ENCODE data around the gene FAM219B.

DNA sequence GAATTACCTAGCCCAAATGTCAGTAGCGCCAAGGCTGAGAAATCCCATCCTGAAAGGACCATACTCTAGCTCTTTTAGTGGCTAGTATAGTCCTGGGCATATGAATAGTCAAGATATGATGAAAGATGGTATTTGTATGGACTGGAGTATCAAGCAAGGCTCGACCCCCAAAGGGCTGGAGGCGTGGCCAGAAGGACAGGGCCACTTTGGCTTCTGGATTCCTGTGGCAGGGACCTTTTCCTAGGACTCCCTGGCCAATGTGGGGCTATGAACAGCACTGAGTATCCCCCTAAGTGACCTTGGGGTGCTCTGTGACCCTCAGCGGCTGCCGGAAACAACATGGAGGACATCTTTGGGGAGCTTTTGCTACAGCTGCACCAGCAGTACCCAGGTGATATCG is 10.8 kb downstream of the FAM219B start:
- TF ChIP-seq, protein P1, sequence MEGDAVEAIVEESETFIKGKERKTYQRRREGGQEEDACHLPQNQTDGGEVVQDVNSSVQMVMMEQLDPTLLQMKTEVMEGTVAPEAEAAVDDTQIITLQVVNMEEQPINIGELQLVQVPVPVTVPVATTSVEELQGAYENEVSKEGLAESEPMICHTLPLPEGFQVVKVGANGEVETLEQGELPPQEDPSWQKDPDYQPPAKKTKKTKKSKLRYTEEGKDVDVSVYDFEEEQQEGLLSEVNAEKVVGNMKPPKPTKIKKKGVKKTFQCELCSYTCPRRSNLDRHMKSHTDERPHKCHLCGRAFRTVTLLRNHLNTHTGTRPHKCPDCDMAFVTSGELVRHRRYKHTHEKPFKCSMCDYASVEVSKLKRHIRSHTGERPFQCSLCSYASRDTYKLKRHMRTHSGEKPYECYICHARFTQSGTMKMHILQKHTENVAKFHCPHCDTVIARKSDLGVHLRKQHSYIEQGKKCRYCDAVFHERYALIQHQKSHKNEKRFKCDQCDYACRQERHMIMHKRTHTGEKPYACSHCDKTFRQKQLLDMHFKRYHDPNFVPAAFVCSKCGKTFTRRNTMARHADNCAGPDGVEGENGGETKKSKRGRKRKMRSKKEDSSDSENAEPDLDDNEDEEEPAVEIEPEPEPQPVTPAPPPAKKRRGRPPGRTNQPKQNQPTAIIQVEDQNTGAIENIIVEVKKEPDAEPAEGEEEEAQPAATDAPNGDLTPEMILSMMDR (IDR thresholded peaks at IDR 0.05 in 2 of 3, conservative IDR thresholded peaks at IDR 0.05 in 1 of 3; ENCODE audit: borderline replicate concordance in 1 of 3, insufficient read depth in 1 of 3, low read depth in 2 of 3, low read length in 2 of 3) = no peak
- TF ChIP-seq JUND (IDR thresholded peaks at IDR 0.05) = no peak
- no peak for TF ChIP-seq EZH2 (IDR thresholded peaks at IDR 0.05)
- TF ChIP-seq RAD21 (IDR thresholded peaks at IDR 0.05; ENCODE audit: low read depth) = no peak
- no peak for TF ChIP-seq POLR2A (IDR thresholded peaks at IDR 0.05; ENCODE audit: borderline replicate concordance, extremely low read depth, insufficient read depth, insufficient read length)
- TF ChIP-seq SIN3A (IDR thresholded peaks at IDR 0.05; ENCODE audit: low read depth) = no peak
- TF ChIP-seq, protein P2, sequence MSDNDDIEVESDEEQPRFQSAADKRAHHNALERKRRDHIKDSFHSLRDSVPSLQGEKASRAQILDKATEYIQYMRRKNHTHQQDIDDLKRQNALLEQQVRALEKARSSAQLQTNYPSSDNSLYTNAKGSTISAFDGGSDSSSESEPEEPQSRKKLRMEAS (IDR thresholded peaks at IDR 0.05) = no peak
- TF ChIP-seq ZNF274 (IDR thresholded peaks at IDR 0.05; ENCODE audit: low read depth, low read length) = no peak
- TF ChIP-seq YY1 (IDR thresholded peaks at IDR 0.05; ENCODE audit: extremely low read depth, insufficient replicate concordance, low read depth, low read length) = no peak
- TF ChIP-seq FOSL1 (IDR thresholded peaks at IDR 0.05; ENCODE audit: low read depth) = no peak
- no peak for TF ChIP-seq CBX3 (IDR thresholded peaks at IDR 0.05; ENCODE audit: low read depth)

All from HCT116 (cell line).